Hepatocyte (in vitro differentiated cells): ENCODE measurements around the gene SLC39A11.
A peak's percentile ranks its signal among the peaks of the same experiment; 100 is the strongest.

Experiments
- CTCF ChIP-seq: fragments of 200-600 bp; sonication (generic); IDR thresholded peaks from 2 replicates; pipeline ENCODE4 v1.5.1; 2016; ENCODE audit warnings: antibody characterized with exemption, mild to moderate bottlenecking; ENCODE audit not compliant: poor library complexity
- EZH2phosphoT487 ChIP-seq: fragments of 200-600 bp; sonication (generic); IDR thresholded peaks from one replicate; pipeline ENCODE4 v1.6.1; 2018; ENCODE audit warnings: antibody characterized with exemption, mild to moderate bottlenecking, low read depth, moderate library complexity; ENCODE audit not compliant: unreplicated experiment, severe bottlenecking

- peak; percentile 36 for TF ChIP-seq CTCF
- TF ChIP-seq EZH2phosphoT487, result no peak
Measured at GRCh38 chr17:72661116-72661944, 431.2 kb downstream of the SLC39A11 start.
